Measurements from ENCODE around the gene PIGO.

DNA sequence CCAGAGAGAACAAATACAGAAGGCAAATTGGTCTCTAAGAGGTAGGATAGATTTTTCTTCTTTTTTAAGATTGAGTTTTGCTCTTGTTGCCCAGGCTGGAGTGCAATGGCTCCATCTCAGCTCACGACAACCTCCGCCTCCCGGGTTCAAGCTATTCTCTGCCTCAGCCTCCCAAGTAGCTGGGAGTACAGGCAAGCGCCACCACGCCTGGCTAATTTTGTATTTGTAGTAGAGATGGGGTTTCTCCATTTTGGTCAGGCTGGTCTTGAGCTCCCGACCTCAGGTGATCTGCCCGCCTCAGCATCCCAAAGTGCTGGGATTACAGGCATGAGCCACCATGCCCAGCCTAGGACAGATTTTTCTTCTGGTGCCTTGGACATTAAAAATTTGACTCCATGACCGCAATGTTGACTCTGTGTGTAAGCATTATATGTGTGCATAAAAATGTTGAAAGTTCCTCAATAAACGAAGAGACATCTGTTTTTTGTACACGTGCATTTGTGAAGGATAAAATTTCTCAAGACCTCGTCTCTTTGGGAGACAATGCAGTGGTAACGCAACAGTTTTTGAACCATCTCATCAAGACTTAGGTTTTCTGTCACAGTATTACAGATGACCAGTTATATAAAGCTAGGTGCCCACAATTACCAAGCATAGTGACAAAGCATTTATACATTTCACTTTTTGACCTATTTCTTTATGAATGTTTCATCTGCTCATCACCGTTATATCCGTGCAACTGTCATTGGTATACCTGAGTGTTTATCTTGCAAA lies 41.3 kb downstream of the PIGO start:
- no peak for TF ChIP-seq POLR2AphosphoS2 (IDR thresholded peaks at IDR 0.05; ENCODE audit: low read length)
- TF ChIP-seq RAD51 (IDR thresholded peaks at IDR 0.05; ENCODE audit: borderline replicate concordance, low read depth): no peak
- TF ChIP-seq, protein P1, sequence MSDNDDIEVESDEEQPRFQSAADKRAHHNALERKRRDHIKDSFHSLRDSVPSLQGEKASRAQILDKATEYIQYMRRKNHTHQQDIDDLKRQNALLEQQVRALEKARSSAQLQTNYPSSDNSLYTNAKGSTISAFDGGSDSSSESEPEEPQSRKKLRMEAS (CRISPR knock-in tag; IDR thresholded peaks at IDR 0.05): no peak
- TF ChIP-seq CTCF (IDR thresholded peaks at IDR 0.05 in 2 of 3, conservative IDR thresholded peaks at IDR 0.05 in 1 of 3; ENCODE audit: insufficient read depth in 2 of 3, low read depth in 1 of 3, low read length in 3 of 3): no peak
- TF ChIP-seq TAF1 (IDR thresholded peaks at IDR 0.05; ENCODE audit: control insufficient read depth, extremely low read depth, insufficient read depth, low read length, severe bottlenecking): no peak
- TF ChIP-seq, protein P2, sequence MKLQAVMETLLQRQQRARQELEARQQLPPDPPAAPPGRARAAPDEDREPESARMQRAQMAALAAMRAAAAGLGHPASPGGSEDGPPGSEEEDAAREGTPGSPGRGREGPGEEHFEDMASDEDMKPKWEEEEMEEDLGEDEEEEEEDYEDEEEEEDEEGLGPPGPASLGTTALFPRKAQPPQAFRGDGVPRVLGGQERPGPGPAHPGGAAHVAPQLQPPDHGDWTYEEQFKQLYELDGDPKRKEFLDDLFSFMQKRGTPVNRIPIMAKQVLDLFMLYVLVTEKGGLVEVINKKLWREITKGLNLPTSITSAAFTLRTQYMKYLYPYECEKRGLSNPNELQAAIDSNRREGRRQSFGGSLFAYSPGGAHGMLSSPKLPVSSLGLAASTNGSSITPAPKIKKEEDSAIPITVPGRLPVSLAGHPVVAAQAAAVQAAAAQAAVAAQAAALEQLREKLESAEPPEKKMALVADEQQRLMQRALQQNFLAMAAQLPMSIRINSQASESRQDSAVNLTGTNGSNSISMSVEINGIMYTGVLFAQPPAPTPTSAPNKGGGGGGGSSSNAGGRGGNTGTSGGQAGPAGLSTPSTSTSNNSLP (IDR thresholded peaks at IDR 0.05; ENCODE audit: borderline replicate concordance, low read depth, low read length): no peak

All from K562 (cell line).